ENCODE measurements around the gene MYBPC2. TPM values are rescaled to one million over a fixed set of nuclear protein-coding genes. Genes with fewer than 3 reads are reported as not detected.

The MYBPC2 gene
- total RNA-seq, 1 donor from 2014 or later = 0.08 TPM

Other genes with a start within 250 kb of the MYBPC2 start
- gene MYH14, start 229.3 kb upstream of the MYBPC2 start, total RNA-seq = 66.0 TPM
- gene KCNC3, start 103.5 kb upstream of the MYBPC2 start, total RNA-seq = 0.48 TPM
- gene NAPSA, start 67.3 kb upstream of the MYBPC2 start, total RNA-seq = 0.40 TPM
- gene NR1H2, start 56.4 kb upstream of the MYBPC2 start, total RNA-seq = 33.4 TPM
- gene POLD1, start 48.5 kb upstream of the MYBPC2 start, total RNA-seq = 24.3 TPM
- 0.44 TPM for gene SPIB, start 14.0 kb upstream of the MYBPC2 start, total RNA-seq
- 53.8 TPM for gene EMC10, start 43.6 kb downstream of the MYBPC2 start, total RNA-seq
- gene GARIN5A, start 44.0 kb downstream of the MYBPC2 start, total RNA-seq = 1.1 TPM
- 38.4 TPM for gene JOSD2, start 78.3 kb downstream of the MYBPC2 start, total RNA-seq
- not detected for gene ASPDH, start 81.0 kb downstream of the MYBPC2 start, total RNA-seq
- 0.24 TPM for gene LRRC4B, start 135.5 kb downstream of the MYBPC2 start, total RNA-seq
- gene SYT3, start 207.0 kb downstream of the MYBPC2 start, total RNA-seq = not detected
- gene C19orf81, start 216.6 kb downstream of the MYBPC2 start, total RNA-seq = not detected

All from esophagus mucosa (tissue), 1 donor.